Astrocyte (in vitro differentiated cells and primary cell): ENCODE results near the gene OSMR. TPM values are rescaled to one million over a fixed set of nuclear protein-coding genes. Genes with fewer than 3 reads are reported as not detected.

ENCODE experiments used
- DNase-seq: peaks from one replicate; pipeline ENCODE4 v3.0.0-alpha.2; 2010; ENCODE audit warnings: low read depth
- FAIRE-seq: peaks from 2 replicates; lab custom pipeline; 2011; peaks lifted over from hg19 to GRCh38; lab: Jason Lieb, UNC
- H2AFZ ChIP-seq: 2 replicates; pipeline ENCODE4 v1.6.0; 2012; ENCODE audit warnings: low read depth, low read length, inconsistent platforms
- H3K27ac ChIP-seq: 2 replicates; pipeline ENCODE4 v1.5.1; 2011; ENCODE audit warnings: low read depth, low read length, inconsistent platforms
- H3K27me3 ChIP-seq: 2 replicates; pipeline ENCODE4 v1.6.0; 2011; ENCODE audit warnings: low read length, inconsistent platforms; ENCODE audit not compliant: insufficient read depth
- H3K36me3 ChIP-seq: 2 replicates; pipeline ENCODE4 v1.5.1; 2011; ENCODE audit warnings: low read length, inconsistent platforms; ENCODE audit not compliant: insufficient read depth
- H3K4me1 ChIP-seq: 2 replicates; pipeline ENCODE4 v1.5.1; 2011; ENCODE audit warnings: low read length, inconsistent platforms; ENCODE audit not compliant: insufficient read depth
- H3K4me2 ChIP-seq: 2 replicates; pipeline ENCODE4 v1.6.0; 2012; ENCODE audit warnings: low read length, inconsistent platforms
- H3K4me3 ChIP-seq: 2 replicates; pipeline ENCODE4 v1.5.1; 2011; ENCODE audit warnings: low read depth, mild to moderate bottlenecking, low read length, inconsistent platforms; ENCODE audit not compliant: insufficient read depth
- H3K79me2 ChIP-seq: 2 replicates; pipeline ENCODE4 v1.6.0; 2012; ENCODE audit warnings: mild to moderate bottlenecking, low read length, inconsistent platforms; ENCODE audit not compliant: insufficient read depth
- H3K9ac ChIP-seq: 2 replicates; pipeline ENCODE4 v1.6.0; 2012; ENCODE audit warnings: mild to moderate bottlenecking, low read length, inconsistent platforms
- H3K9me3 ChIP-seq: 2 replicates; pipeline ENCODE4 v1.5.1; 2012; ENCODE audit warnings: low read depth, mild to moderate bottlenecking, low read length, inconsistent platforms; ENCODE audit not compliant: insufficient read depth
- H4K20me1 ChIP-seq: 2 replicates; pipeline ENCODE4 v1.6.0; 2012; ENCODE audit warnings: low read length, inconsistent platforms; ENCODE audit not compliant: insufficient read depth
- H3K27ac Mint-ChIP-seq: one replicate; pipeline ENCODE4 v1.8.0; 2021; ENCODE audit warnings: mild to moderate bottlenecking, mixed read lengths; ENCODE audit not compliant: unreplicated experiment
- H3K27me3 Mint-ChIP-seq: one replicate; pipeline ENCODE4 v1.8.0; 2021; ENCODE audit warnings: low read depth, mixed read lengths; ENCODE audit not compliant: unreplicated experiment
- H3K36me3 Mint-ChIP-seq: one replicate; pipeline ENCODE4 v1.8.0; 2021; ENCODE audit warnings: low read depth, mixed read lengths; ENCODE audit not compliant: unreplicated experiment
- H3K4me1 Mint-ChIP-seq: one replicate; pipeline ENCODE4 v1.8.0; 2021; ENCODE audit warnings: low read depth, mixed read lengths; ENCODE audit not compliant: unreplicated experiment
- H3K4me3 Mint-ChIP-seq: one replicate; pipeline ENCODE4 v1.8.0; 2021; ENCODE audit warnings: mild to moderate bottlenecking, moderate library complexity, mixed read lengths; ENCODE audit not compliant: unreplicated experiment
- H3K9me3 Mint-ChIP-seq: one replicate; pipeline ENCODE4 v1.8.0; 2021; ENCODE audit warnings: mild to moderate bottlenecking, mixed read lengths; ENCODE audit not compliant: unreplicated experiment
- EZH2 ChIP-seq: IDR thresholded peaks from 2 replicates; pipeline ENCODE4 v1.6.1; 2012; ENCODE audit warnings: mild to moderate bottlenecking, low read length, inconsistent platforms; ENCODE audit not compliant: insufficient read depth
- total RNA-seq: library from RNA; stranded (reverse); gene quantifications from 2 replicates; pipeline ENCODE4 v1.2.1, GENCODE V29; 2021
- TF ChIP-seq, protein P1 (sequence below): IDR thresholded peaks from 2 replicates; pipeline ENCODE4 v1.5.1; 2011; ENCODE audit warnings: low read depth, mild to moderate bottlenecking, inconsistent platforms, low read length, moderate library complexity; ENCODE audit not compliant: insufficient read depth

The OSMR gene
- total RNA-seq, 1 donor from 2014 or later, result 38.6 TPM

DNA sequence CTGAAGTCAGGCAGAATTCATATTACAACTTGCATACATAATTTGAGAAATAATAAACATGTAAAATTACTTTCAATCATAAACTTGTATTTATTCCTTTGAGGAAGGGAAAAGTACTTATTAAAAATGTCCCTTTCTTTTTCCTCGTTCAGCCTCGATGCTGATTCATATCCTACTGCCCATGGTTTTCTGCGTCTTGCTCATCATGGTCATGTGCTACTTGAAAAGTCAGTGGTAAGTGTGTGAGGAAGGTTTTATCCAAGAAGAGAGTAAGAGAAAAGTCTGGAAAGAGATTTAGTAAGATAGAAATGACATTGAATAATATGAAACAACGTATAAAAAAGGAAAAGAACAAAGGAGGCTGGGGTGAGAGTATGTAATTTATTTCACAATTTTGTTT lies 85.9 kb downstream of the OSMR start:
- Mint-ChIP-seq H3K4me1 (peaks cover 16% of the 10 kb centered on the region), H3K4me3 (no peak overlapping the region), H3K27ac (no peak overlapping the region), H3K36me3 (peaks cover 19% of the 10 kb centered on the region), H3K27me3 (no peaks in the 10 kb centered on the region), H3K9me3 (no peaks in the 10 kb centered on the region)
- Histone ChIP-seq H3K9ac (no peak overlapping the region), H3K4me2 (no peak overlapping the region), H3K4me1 (peaks cover 3% of the 10 kb centered on the region), H3K27me3 (no peaks in the 10 kb centered on the region), H2AFZ (no peak overlapping the region), H3K4me3 (no peak overlapping the region), H3K27ac (no peak overlapping the region), H3K79me2 (no peaks in the 10 kb centered on the region), H3K9me3 (no peaks in the 10 kb centered on the region), H3K36me3 (peaks cover 40% of the 10 kb centered on the region), H4K20me1 (no peaks in the 10 kb centered on the region)
- no peak for FAIRE-seq
- TF ChIP-seq EZH2, result no peak
- TF ChIP-seq, protein P1, sequence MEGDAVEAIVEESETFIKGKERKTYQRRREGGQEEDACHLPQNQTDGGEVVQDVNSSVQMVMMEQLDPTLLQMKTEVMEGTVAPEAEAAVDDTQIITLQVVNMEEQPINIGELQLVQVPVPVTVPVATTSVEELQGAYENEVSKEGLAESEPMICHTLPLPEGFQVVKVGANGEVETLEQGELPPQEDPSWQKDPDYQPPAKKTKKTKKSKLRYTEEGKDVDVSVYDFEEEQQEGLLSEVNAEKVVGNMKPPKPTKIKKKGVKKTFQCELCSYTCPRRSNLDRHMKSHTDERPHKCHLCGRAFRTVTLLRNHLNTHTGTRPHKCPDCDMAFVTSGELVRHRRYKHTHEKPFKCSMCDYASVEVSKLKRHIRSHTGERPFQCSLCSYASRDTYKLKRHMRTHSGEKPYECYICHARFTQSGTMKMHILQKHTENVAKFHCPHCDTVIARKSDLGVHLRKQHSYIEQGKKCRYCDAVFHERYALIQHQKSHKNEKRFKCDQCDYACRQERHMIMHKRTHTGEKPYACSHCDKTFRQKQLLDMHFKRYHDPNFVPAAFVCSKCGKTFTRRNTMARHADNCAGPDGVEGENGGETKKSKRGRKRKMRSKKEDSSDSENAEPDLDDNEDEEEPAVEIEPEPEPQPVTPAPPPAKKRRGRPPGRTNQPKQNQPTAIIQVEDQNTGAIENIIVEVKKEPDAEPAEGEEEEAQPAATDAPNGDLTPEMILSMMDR, result no peak
- DNase-seq, result peak; percentile 10

DNA sequence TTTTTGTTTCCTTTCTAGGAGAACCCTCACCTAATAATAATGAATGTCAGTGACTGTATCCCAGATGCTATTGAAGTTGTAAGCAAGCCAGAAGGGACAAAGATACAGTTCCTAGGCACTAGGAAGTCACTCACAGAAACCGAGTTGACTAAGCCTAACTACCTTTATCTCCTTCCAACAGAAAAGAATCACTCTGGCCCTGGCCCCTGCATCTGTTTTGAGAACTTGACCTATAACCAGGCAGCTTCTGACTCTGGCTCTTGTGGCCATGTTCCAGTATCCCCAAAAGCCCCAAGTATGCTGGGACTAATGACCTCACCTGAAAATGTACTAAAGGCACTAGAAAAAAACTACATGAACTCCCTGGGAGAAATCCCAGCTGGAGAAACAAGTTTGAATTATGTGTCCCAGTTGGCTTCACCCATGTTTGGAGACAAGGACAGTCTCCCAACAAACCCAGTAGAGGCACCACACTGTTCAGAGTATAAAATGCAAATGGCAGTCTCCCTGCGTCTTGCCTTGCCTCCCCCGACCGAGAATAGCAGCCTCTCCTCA lies 87.1 kb downstream of the OSMR start:
- Histone ChIP-seq H3K4me1 (no peaks in the 10 kb centered on the region), H3K27ac (no peak overlapping the region), H3K9me3 (no peaks in the 10 kb centered on the region), H3K4me2 (no peak overlapping the region), H3K9ac (no peak overlapping the region), H4K20me1 (no peaks in the 10 kb centered on the region), H3K79me2 (no peaks in the 10 kb centered on the region), H3K27me3 (no peaks in the 10 kb centered on the region), H3K4me3 (no peak overlapping the region), H2AFZ (no peak overlapping the region), H3K36me3 (peaks cover 44% of the 10 kb centered on the region)
- Mint-ChIP-seq H3K27me3 (no peaks in the 10 kb centered on the region), H3K4me1 (peaks cover 11% of the 10 kb centered on the region), H3K36me3 (peaks cover 18% of the 10 kb centered on the region), H3K9me3 (no peaks in the 10 kb centered on the region), H3K27ac (no peak overlapping the region), H3K4me3 (no peak overlapping the region)
- DNase-seq (no peak), FAIRE-seq (no peak)
- TF ChIP-seq, protein P1, result no peak
- no peak for TF ChIP-seq EZH2

DNA sequence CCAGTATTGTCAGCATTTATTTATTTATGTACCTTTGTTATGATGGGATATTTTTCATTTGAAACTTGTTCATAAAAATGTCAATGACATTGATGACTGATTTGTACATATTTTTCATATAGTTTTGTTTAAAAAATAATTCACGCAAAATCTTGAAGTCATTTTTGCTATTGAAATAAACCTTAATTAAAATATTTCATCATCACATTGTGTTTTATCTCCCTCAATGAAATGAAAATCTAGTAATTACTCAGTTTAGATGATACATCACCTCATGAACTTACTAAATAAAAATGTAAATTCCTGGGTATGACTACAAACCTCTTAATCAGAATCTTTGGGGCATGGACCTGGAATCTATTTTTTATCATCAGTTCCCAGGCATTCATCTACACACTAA lies 89.6 kb downstream of the OSMR start:
- Histone ChIP-seq H3K4me2 (no peak overlapping the region), H3K4me3 (no peak overlapping the region), H3K9me3 (no peaks in the 10 kb centered on the region), H3K36me3 (peaks cover 42% of the 10 kb centered on the region), H4K20me1 (no peaks in the 10 kb centered on the region), H3K79me2 (no peaks in the 10 kb centered on the region), H2AFZ (no peak overlapping the region), H3K27ac (no peak overlapping the region), H3K9ac (no peak overlapping the region), H3K27me3 (no peaks in the 10 kb centered on the region), H3K4me1 (no peaks in the 10 kb centered on the region)
- H3K27ac Mint-ChIP-seq, result no peak overlapping the region
- no peak for DNase-seq
- no peak overlapping the region for H3K4me3 Mint-ChIP-seq
- no peaks in the 10 kb centered on the region for H3K9me3 Mint-ChIP-seq
- no peak for FAIRE-seq
- H3K4me1 Mint-ChIP-seq, result peaks cover 12% of the 10 kb centered on the region
- peaks cover 5% of the 10 kb centered on the region for H3K36me3 Mint-ChIP-seq
- no peaks in the 10 kb centered on the region for H3K27me3 Mint-ChIP-seq
- TF ChIP-seq EZH2, result no peak
- TF ChIP-seq, protein P1, result no peak
